Measurements from ENCODE around the gene TGM6.
A peak's percentile ranks its signal among the peaks of the same experiment; 100 is the strongest.

The TGM6 gene

DNA sequence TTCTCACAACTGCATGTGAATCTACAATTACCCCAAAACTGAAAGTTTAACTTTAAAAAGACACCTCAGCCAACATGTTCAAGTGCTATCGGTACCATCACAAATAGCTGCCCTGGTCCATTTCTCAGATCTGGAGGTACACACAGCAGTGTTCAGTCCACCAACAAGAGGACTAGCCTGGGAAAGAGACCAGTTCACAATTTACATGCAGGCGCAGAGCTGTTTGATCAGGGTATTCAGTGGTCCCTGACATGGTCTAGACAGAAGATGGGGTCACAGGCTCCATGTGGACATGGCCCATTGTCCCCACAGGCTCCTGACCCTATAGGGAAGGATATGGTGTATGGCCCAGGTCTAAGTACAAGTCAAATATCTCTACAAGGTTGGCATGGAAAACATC is 15.6 kb upstream of the TGM6 start:
- no peak for DNase-seq

DNA sequence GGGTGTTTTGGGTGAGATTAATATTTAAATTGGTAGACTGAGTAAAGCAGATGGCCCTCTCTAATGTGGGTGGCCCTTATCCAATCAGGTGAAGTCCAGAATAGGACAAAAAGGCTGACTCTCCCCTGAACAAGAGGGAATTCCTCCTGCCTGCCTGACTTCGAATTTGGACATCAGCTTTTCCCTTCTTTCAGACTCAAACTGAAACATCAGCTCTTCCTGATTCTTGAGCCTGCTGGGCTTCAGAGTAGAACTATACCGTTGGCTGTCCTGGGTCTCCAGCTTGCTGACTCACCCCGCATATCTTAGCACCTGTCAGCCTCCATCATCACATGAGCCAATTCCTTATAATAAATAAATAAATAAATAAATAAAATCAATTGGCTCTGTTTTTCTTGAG is 15.0 kb upstream of the TGM6 start:
- DNase-seq, result no peak

DNA sequence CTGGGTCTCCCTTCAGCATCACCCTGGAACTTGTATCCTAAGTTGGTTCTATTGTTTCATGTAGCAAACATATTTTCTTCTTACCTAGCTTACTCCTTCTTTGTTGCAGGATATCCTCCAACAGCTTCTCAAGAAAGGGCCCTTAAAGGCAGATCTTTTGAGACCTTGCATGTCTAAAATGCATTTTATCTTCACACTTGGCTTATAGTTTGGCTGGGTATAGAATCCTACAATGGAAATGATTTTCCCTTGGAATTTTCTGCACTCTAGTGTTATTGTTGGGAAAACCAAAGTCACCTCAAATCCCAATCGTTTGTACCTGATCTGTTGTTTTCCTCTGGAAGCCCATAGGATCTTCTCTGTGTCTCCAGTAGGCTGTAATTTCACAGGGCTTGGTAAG is 12.1 kb upstream of the TGM6 start:
- no peak for DNase-seq

DNA sequence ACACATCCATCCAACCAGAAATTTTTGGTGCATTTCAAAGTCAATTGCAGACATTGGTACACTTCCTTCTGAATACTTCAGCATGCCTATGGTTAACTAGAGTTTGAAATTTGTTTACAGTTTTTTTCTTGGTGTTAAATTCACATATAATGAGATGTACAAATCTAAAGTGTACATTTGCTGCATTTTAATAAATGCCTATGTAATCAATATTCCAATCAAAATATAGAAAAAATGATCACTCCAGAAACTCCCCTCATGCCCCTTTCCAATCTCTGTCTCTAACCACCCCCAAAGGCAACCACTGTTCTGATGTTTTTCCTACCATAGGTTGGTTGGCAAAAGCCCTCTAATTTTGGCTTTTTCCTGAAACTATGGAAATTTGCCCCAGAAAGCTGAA is 7.6 kb upstream of the TGM6 start:
- no peak for DNase-seq

DNA sequence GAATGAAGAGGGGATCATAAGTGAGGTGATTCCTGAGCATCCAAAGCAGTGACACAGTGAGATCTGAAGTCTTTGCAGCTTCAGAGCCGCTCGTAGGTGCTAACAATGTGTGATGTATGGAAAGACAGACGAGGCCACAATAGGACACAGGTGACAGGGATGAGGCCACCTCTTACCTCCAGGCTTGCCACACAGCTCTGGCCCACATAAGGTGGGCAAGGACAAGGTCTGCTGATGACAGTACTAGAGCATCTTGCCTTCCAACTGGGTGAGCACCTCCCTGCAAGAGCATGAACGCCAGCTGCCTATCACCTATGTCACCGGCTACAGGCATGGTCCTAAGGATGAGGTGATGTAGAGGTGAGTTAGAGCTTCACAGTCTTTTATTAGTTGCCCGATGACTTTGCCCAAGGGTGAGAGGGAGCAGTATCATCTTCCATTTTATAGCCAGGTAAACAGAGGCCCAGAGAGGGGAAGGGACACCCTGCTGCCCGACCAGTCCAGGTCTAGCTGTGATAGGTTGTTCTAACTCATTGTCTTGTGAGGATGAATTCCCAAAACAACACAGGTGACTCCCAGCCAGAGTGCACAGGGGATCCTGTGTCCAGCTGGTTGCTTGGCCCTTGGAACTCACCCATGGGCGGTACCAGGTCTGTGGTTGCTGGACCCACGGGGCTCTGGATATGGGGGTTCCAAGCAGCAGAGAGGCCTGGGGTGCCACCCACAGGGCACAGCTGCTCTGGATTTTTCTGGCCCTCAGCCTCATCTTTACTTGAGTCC is 6.2 kb upstream of the TGM6 start:
- no peak for DNase-seq

DNA sequence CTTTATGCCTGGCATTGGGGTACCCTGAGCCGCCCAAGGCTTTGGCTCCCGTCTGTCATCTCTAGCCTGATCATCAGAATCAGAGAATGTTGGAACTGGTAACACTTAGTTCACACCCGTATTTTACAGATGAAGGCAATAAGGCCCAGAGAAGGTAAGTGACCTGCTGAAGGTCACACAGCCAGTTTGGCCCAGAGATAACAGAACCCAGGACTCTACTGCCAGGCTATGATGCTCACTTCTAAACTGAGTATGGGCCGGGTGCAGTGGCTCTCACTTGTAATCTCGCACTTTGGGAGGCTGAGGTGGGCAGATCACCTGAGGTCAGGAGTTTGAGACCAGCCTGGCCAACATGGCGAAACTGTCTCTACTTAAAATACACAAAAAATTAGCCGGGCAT is 1.8 kb upstream of the TGM6 start:
- DNase-seq, result no peak

DNA sequence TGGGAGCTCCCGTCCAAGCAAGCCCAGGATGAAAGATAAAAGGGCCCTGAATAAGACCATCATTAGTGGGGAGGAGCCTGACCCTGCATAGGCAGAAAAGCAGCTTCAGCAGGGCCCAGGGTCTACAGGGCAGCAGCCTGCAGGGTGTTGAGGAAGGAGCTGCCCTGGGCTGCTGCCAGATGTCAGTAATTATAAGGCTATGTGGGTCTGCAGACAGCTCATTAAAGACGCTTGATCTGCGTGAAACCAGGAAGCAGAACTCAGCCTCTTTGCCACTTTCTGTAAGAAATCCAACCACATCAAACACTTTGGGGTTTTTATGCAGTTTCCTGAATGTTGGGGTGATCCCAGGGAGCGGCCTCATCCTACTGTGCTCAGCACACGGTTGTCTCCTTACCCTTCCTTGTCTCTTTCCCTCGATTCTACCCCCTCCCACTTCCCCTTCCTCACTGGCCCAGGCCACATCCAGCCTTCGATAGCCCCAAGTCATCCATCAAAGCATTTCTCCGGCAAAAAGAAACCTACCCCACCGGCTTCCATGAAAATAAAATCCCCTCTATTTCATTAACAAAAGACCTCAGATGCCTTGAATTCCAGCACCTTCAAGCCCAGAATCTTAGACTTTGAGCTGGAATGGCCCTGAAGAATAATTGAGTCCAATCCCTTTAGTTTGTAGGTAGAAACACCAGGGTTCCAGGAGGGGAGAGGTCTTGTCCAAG is 1.0 kb upstream of the TGM6 start:
- DNase-seq, result peak; percentile 14

DNA sequence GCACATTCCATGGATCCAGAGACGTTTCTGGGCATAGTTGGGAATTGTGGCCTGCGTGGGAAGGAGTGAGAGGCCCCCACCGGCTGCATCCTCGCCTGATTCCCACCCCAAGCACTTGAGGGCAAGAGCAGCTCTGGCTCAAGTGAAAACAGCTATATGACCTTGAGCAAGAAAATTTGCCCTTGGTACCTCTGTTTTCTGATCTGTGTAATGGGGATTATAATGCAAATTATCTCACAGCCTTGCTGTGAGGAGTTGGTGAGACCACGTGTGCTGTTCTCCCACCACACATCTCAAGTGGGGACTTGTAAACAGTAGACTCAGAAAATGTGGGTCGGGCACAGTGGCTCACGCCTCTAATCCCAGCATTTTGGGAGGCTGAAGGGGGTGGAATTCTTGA is 602 bp downstream of the TGM6 start:
- no peak for DNase-seq

DNA sequence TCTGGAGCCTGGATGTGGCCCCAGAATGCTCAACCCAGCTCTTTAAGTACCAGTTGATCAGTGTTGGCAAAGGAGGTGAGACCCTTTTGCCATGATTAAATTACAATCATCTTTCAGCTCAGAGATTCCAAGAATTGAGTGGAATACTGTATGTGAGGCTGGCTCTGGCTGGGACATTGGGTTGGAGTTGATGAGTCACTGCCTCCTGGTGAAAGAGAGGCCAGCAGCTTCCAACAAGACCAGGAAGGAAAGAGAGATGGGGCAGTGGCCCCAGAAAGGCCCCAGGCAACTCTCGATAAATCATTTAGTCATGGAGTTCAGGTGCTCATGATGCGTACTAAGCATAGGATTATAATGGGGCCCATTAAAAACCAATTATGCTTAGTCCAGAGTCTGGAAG is 2.1 kb downstream of the TGM6 start:
- DNase-seq, result no peak

DNA sequence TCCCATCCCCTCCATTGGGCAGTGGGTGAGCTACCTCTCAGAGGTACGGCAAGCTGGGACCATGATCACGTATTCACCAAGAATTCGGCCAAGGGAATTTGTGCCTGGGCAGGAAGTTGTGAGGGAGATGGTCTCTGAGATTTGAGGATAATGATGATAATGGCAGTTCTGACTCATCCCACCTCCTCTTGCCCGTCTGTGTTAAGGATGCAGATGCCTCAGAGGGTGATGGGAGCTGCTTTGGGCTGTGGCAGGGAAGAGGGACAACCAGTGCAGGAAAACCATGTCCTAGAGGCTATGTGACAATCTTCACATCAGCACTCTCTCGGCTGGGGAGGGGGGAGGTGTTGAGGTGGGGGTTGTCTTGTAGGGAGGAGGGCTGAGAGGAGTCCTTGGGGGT is 4.3 kb downstream of the TGM6 start:
- DNase-seq, result no peak

DNA sequence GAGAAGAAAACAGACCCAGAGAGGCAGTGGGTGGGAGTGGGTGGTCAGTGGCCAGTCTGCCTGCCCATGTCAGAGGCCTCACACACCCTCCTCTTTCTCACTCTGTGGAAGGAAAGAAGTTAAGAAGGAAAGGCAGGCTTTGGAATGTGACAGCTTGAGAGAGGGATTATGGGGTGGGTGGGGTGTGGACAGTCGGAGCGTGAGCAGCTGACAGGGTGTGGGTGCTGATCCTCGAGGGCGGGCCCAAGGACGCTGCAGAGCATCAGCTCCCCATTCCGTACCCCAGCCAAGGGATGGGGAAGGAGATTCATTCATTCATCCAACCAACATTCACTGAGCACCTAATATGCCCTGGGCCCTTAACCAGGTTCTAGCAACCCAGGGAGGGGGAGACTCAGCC is 4.8 kb downstream of the TGM6 start:
- no peak for DNase-seq

DNA sequence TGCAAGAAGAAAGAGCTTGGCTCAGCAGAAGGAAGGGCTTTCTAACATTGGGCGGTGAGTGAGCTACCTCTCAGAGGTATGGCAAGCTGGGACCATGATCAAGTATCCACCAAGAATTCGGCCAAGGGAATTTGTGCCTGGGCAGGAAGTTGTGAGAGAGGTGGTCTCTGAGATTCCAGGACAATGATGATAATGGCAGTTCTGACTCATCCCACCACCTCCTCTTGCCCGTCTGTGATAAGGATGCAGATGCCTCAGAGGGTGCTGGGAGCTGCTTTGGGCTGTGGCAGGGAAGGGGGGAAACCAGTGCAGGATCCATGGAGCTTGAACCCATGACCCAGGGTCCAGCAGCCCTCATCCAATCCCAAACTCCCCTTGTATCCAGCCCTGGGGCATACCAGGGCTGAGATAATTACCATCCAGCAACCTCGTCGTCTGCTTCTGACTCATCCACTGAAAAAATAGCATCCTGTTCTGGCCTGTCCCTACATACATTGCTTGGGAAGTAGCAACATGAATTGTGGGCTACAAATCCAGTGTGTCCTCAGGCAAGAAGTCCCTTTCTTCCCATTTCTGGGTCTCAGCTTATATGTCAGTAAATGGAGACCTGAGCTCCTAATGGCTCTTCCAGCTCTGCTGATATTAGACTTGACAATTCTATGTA is 5.9 kb downstream of the TGM6 start:
- peak; percentile 55 for DNase-seq

DNA sequence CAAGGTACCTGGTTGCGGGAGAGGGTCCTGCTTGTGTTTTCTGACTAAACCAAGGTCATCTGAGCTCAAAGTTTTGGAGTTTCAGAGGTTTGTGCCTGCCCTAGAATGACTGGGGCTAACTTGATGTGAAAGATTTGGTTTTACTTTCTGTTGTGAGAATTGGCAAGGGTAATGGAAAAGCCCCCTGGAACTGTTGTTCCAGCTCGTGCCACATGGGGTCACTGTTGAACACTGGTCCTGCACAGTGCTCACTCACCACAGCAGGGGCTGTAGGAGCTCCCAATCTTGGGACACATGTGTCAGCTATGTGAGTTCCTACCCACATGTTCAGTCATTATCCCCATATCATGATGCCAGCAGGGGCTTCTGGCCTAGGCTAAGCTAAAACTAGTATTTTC is 6.5 kb downstream of the TGM6 start:
- DNase-seq, result peak; percentile 97

DNA sequence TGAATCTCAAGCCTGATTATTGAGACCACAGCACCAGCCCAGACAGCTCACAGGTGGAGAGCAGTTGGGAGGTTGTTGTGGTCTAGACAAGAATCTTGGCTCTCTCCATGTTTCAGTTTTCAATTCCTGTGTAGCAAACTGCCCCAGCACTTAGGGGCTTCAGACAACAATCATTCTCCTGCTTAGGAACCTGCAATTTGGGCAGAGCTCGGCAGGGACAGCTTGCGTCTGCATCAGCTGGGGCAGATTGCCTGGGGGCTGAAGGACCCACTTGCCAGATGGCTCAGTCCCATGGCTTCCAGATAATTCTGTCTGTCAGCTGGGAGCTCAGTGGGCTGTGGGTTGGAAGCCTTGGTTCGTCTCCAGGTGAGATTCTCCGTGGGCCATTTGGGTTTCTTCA is 6.9 kb downstream of the TGM6 start:
- no peak for DNase-seq

DNA sequence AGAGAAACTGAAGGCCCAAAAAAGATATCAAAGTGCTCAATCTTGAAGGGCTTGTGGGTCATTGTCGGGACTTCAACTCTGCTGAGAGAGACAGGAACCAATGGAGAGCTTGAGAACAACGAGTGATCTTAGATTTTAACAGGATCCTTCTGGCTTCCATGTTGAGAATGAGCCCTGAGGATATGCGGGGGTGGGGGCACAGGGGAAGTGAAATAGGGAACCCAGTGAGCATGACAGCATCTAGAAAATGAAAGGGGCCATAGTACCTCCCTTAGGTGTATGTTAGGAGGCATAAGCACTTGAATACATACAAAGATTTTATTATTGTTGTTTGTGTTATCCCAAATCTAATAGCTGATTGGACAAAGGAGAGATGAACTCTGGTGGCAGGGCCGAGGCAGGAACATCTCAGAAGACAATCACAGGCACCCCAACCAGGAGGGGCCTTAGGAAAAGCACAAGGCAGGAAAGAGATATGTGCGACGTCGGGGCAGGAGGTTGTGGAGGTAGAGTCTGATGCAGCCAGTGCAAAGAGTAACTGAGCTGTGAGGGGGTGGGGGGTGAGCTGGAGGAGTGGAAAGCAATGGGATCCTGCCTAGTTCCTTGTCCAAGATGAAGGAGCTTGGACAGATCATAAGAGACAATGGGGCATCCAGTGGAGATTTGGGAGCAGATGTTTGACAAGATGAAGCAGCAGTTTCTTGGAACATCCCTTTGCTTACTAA is 10.4 kb downstream of the TGM6 start:
- peak; percentile 22 for DNase-seq

DNA sequence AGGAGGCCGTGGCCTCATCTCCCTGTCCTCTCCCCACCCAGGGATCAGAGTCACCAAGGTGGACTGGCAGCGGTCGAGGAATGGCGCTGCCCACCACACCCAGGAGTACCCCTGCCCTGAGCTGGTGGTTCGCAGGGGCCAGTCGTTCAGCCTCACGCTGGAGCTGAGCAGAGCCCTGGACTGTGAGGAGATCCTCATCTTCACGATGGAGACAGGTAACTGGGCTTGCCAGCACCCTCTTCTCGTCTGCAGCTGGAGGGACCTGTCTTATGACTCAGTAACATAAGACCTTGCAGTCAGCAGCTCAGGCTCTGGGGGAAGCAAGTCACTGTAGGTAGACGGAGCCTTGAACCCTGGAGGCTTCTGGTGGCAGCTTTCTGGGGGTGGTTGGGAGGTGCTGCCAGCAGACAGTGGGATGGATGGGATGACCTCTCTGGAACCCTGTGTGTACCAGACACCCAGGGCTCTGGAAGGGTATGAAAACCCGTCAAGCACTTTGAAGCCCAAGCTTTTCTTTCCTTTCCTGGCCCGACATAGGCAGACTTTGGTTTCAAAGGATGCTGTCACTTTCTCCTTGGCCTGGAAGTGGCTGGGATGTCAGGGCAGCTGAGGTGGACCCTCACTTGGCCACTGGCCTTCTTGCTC is 13.8 kb downstream of the TGM6 start:
- no peak for DNase-seq

DNA sequence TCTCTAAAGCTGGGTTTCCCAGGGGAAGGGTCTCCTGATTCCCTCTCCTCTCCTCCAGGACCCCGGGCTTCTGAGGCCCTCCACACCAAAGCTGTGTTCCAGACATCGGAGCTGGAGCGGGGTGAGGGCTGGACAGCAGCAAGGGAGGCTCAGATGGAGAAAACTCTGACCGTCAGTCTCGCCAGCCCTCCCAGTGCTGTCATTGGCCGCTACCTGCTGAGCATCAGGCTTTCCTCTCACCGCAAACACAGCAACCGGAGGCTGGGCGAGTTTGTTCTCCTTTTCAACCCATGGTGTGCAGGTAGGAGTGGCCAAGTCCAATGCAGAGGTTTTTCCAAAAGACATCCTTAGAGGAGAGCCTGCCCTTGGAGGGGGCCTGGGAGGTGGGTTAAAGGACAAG is 14.4 kb downstream of the TGM6 start:
- no peak for DNase-seq

DNA sequence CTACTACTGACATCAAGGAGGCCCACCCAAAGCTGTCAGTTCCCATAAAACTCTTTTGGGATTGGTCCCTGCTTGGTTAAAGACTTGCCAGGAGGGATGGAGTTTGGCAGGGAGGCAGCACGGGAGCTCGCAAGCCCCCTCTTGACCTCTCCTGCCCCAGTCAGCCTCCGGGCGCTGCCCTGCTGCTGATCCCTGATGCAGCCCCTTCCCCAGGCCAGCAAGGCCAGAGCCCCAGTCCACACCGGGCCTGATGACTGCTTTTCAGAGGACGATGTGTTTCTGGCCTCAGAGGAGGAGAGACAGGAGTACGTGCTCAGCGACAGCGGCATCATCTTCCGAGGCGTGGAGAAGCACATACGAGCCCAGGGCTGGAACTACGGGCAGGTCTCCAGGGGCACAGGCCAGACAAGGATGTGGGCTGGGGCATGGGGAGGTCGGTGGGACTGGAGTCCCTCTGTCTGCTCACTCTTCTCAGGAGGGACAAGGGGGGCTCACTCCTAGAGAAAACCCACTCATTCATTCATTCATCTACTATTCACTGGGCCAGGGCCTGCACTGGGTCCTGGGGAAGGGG is 15.6 kb downstream of the TGM6 start:
- no peak for DNase-seq

DNA sequence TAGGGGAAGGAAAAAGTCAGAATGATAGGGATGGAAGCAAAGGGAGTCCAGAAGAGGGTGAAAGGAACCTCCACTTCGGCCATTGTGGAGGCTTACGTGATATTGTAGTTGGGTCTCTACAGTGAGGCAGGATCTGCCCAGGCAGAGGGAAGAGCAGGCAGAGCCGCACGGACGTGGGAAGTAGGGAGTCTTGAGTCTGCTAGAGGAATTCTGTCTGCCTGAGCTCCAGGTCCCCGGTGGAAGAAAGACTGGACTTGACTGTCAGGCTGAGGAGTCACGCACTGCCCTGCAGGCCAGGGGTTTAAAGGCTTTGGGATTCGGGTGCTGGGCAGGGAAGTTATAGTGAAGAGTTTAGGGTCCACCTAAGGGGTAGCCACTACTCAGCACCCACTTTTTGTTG is 16.4 kb downstream of the TGM6 start:
- DNase-seq, result no peak

DNA sequence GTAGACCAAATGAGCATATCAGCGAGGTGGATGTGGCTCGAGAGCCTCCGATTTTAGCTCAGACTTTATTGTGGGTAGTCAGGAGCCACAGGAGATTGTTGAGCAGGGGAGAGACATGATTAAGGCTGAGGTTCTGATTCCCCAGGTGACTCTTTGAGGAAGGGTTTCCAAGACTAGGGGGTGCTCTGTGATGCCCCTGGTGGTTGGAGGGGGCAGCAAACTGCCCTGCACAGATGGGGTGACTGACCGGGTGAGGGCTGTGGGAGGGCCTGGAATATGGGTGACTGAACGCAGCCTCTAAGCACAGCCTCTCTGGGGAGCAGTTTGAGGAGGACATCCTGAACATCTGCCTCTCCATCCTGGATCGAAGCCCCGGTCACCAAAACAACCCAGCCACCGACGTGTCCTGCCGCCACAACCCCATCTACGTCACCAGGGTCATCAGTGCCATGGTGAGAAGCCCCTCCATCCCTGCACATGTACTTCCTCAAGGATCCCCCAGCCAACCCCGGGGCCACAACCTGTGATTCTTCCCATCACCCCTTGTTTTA is 17.0 kb downstream of the TGM6 start:
- DNase-seq, result no peak

DNA sequence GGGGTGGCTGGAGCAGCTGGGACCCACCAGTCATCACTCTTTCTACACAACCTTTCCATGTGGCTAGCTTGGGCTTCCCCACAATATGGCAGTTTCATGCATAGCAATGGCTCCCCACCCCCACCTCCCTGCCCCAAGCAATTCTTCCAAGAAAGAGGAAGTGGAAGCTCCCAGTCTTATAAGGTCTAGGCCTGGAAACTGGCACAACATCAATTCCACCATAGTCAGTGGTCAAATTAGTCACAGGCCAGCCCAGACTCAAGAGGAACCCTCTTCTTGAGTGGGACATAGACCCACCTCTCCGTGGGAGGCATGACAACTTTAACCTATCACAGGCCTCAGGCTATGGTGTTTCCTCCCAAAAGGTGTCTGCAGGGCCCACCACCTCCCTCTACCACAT is 17.7 kb downstream of the TGM6 start:
- peak; percentile 90 for DNase-seq

DNA sequence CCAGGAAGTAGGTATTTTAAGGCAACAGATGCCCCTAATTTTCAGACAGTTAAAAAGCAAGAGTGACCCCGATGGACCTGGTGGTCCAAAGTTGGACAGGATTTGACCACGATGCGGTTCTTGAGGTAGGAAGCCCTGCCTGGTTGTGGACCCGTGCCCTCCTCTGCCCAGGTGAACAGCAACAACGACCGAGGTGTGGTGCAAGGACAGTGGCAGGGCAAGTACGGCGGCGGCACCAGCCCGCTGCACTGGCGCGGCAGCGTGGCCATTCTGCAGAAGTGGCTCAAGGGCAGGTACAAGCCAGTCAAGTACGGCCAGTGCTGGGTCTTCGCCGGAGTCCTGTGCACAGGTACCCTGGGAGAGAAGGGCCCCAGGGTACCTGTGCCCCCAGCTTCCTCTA is 18.7 kb downstream of the TGM6 start:
- no peak for DNase-seq
